Measurements from ENCODE around the gene NAALADL2.

The NAALADL2 gene

DNA sequence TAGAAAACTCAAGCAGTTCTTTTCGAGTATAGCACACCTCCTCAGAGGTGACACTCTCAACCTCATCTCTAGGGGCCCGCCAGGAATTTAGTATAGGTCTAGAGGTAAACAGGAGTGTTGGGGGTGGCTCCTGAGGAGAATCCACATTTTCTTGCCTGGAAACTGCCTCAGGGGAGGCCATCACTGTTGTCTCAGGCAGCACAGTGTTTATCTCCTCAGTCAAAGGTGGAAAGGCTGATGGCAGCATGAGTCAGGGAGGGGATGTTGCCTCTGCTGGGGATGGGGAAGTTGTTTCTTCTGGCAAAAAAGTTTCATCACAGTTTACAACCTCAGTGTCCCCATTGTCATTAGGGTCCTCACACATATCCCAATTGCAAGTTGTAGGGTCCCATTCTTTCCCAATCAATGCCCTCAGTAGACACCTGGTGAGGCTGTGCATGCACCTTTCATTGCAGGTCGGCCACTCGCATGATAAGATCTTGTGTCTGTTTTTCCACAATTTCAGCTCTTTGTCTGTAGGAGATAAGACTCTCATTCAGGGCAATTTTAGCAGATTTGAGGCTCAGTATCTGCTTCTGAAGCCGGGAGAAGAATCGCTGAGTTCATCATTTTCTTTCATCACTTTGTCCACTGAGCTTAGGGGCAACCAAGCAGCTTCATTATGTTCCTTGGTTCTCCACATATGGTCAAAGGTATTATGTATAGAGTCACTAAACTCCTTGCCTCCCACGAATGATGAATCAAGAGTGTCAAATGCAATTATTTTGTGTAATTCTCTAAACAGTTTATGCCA, 25.8 kb downstream of the NAALADL2 start:
- no peak for DNase-seq (ENCODE audit: low read depth, low spot score)

DNA sequence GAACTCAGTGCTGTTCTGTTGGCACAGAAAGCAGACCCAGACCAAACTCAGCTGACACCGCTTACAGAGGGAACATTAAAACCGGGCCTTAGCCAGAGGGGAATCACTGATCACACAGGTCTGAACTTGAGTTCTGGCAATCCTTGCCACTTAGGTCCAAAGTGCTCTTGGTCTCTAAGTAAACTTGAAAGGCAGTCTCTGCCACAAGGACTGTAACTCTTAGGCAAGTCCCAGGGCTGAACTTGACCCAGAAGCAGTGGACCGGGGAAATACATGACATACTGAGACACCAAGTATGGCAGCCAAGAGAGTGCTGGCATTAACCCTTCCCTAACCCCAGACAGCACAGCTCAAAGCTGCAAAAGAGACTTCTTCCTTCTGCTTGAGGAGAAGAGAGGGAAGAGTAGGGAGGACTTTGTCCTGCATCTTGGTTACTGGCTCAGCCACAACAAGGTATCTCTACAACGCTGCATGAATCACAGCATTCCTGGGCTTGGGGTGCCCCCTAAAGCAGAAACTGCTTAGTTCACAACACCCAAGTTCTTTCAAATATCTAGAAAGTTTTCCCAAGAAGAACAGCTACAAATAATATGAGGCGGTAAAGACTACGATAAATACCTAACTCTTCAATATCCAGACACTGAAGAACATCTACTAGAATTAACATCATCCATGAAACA, 32.5 kb downstream of the NAALADL2 start:
- no peak for DNase-seq (ENCODE audit: low read depth, low spot score)

DNA sequence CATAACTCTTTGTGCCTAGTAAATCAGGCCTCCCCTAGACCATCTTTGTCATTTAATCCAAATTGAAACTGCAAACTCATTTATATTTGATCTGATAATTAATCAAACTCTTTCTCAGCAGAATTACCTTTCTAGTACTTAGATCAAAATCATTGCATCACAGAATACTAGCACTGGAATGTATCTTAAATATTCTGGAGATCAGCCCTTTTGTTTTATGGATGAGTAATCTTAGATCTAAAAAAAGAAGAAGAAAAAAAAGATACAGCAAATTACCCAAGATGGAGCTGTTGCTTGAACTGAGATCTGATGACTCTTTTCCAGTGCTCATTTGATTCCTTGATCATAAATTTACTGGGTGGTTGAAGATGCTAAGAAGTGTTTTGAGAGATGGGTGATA, 47.9 kb downstream of the NAALADL2 start:
- DNase-seq (ENCODE audit: low read depth, low spot score) = no peak

DNA sequence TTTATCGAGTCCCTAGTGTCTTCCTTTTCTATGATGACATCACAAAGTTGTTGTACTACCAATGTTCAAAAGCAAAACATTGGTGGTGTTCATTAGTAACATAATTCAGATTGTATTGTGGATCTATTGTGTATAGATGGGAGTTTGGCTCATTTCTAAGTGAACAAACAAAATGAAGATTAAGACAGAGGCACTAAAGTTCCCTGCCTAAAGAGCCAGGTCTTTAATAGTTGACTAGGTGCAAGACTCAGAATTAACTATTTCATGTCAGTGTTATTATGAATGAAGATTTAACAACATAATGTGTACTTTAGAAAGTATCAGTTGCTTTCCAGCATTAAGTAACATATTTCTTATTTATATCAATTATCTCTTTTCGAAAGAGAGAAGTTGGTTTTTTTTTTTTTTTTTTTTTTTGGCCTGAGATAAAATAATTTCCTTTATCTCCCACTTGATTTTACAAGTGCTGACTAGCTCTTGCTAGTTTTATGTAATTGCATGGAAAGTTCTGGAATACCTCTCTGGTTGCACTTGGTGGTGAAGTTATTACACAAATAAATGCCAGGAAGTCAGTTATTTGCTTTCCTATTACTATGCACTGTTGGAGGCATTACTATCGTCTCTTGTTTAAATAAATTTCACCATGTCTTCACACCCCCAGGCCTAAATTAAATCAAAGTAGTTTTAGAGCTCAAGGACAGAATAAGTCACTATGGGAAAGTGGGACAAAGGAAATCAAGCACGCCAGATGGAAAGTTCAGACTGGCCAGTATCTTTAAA, 48.7 kb downstream of the NAALADL2 start:
- DNase-seq (ENCODE audit: low read depth, low spot score) = no peak

DNA sequence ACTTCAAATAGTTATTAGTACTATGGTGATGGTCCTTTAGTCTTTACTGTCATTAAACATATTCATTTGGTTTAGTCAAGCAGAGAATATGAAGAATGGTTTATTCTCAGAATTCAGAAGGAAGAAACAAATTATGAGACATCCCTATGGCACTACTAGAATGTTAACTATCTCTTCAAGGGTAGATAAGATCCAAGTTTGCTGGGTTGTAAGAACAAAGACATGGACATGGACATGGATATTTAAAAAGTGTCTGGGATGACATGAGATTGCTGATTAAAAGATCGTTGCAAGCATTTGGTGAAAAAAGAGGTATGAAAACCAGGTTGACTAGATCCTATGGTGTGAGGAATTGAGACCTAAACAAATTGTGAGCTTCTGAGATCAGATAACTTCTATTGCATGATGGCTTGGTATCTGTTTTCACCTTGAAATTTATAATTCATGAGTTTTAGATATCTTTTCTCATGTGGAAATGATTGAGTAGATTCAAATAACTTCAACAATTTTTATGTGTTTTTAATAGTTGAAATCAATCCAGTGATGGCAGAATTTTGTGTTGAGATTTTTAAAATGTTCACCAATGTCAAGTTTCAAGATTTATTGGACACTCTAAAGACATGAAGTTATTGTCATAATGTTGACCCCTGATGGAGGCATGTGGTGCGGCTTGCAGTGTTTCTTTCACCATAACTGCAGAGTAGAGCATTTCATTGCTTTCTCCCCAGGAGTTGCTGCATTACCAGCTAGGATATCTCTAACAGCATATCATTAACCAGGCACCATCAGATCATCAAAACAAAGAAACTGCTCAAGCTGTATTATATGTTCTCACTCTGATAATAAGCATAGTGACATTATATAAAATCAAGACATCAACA, 72.6 kb downstream of the NAALADL2 start:
- DNase-seq (ENCODE audit: low read depth, low spot score) = no peak

DNA sequence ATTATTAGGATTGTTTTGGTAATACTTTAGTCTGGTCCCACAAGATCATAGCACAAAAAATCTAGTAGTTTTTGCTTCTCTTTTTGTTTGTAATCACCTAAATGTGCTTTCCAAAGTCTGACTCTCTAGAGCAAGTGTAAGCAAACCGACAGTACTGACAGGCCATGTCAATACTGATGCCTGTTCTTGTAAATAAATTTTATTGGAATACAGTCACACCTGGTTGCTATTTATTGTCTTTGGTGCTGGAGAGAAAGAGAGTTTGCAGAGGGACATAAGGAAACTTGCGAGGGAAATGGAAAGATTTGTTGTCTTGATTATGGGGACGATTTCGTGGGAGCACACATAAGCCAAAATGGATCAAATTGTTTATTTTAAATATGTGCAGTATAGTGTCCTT, 77.5 kb downstream of the NAALADL2 start:
- no peak for DNase-seq (ENCODE audit: low read depth, low spot score)

DNA sequence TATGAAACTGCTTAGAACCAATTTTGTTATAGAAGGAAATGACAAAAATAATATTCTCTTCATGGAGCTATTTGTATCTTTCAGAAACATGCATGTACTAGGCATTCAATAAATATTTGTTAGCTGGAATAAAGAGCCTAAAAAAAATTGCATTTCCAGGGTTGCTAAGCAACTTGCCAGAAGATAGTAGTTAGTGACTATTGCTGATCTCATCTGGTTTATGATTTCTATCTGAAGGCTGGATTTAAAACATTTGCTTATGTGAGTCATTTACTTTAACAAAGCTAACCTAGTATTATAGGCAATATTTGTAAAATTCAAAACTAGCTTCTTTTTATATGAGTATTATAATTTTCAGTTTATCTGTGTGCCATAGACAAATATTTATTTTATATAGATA, 78.3 kb downstream of the NAALADL2 start:
- DNase-seq (ENCODE audit: low read depth, low spot score) = no peak

DNA sequence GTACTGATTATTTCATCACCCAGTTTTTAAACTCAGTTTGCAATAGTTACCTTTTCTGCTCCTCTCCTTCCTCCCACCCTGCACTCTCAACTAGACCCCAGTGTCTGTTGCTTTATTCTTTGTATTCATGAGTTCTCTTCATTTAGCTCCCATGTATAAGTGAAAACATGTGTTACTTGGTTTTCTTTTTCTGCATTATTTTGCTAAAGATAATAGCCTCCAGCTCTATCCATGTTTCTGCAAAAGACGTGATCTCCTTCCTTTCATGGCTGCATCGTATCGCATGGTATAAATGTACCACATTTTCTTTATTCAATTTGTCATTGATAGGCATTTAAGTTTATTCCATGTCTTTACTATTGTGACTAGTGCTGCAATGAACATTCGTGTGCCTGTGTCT, 79.0 kb downstream of the NAALADL2 start:
- no peak for DNase-seq (ENCODE audit: low read depth, low spot score)

DNA sequence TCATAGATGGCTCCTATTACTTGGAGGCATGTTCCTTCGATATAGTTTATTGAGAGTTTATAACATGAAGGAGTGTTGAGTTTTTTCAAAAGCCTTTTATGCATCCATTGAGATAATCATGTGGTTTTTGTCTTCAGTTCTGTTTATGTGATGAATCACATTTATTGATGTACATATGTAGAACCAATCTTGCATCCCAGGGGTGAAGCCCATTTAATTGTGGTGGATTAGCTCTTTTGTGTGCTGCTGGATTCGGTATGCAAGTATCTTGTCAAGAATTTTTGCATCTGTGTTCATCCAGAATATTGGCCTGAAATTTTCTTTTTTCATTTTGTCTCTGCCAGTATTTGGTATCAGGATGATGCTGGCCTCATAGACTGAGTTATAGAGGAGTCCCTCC, 81.0 kb downstream of the NAALADL2 start:
- no peak for DNase-seq (ENCODE audit: low read depth, low spot score)

DNA sequence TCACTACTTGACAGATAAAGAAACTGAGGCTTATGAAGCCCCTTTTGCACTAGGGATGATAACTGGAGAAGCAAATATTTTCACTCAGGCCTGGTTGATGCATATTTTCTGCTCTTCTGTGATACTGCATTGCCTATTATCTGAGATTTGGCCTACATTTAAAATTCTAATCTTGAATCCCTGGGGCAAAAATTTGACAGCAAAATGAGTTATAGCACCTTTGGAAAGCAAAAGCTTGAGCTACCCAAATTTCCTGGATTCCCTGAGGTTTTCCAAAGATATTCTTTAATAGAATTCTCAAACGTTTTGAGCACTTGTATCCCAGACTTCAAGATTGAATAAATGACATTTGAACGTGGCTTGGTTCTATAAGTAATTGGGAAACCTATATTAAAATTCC, 86.1 kb downstream of the NAALADL2 start:
- DNase-seq (ENCODE audit: low read depth, low spot score) = no peak

DNA sequence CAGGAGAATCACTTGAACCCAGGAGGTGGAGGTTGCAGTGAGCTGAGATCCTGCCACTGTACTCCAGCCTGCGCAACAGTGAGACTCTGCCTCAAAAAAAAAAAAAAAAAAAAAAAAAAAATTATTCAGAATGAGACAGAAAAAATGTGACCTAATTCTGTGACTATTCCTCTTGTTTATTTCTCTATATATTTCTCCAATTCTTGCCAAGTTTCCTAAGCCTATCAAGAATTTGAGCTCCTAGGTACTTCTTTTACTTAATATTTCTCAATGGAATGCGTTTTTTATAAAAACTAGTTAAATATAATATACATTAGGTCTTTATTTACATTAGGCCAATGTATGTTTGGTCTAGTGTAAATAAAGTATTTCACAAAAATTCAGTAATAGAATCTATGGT, 86.8 kb downstream of the NAALADL2 start:
- DNase-seq (ENCODE audit: low read depth, low spot score) = no peak

DNA sequence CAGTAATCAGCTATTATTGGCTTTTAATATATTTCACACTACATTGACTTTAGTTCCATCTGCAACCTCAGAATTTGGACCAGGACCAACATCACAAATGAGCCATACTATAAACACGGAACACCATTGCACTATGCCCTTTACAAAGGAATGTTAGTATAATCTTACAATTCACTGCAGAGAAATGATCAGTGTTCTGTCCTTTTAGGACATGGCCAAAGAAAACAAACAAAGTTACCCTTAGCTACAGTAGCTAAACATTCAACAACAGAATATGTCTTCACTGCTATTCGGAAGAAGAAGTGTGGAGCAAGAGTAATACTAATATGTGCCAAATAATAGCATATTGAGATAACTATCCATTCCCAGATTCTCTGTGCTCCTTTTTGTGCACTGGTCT, 90.4 kb downstream of the NAALADL2 start:
- peak; percentile 85 for DNase-seq (ENCODE audit: low read depth, low spot score)

DNA sequence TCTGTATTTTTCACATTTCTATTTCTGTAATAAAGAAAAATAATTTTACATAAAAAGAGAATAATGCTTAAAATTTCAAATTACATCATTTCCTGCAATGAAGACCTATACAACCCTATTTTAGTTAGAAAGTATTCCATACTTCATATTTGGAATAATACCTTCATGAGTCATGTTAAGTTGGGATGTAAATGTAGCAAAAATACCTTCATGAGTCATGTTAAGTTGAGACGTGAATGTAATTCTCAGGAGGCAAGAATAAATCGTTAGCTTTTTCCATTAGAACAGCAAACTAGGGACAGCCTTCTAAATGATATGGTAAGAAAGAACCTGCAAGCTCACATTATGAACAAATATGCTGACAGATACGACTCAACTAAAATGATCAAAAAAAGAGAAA, 91.9 kb downstream of the NAALADL2 start:
- DNase-seq (ENCODE audit: low read depth, low spot score) = no peak

DNA sequence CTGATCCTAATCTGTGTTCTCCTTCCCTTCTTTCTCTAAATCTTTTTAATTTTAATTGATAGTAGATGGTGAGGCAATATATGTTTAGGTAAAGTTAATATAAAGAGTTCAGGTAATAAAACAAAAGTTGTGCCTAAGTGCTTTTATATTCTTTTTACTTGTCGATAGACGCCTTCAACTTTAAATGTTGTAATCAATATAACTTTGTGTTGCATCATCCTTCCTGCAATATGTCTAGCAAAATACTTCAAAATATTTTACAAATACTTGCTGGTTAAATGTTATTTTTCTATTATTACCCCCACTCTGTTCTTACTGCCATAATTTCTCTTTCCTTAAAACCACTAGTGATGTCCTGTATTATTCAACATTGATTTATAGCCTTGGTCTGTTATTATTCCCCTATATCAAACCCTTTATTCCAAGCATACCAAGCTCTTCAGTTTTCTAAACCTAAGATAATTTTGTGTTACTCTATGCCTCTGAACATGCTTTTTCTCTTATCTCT, 92.4 kb downstream of the NAALADL2 start:
- no peak for DNase-seq (ENCODE audit: low read depth, low spot score)

DNA sequence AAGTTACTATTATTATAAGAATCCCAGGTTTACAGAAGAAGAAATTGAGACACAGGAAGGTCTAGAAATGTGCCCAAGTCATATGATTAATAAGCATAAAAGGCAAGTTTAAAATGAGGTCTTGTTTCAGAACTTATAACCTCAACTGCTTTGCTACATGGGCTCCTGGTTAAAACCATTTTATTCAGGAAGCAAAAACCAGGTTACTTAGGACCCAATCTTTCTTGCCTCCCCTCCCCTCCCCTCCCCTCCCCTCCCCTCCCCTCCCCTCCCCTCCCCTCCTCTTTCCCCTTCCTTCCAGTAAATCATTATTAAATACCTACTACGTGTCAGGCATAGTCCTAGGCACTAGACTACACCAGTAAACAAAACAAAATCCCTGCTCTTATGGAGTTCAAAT, 93.9 kb downstream of the NAALADL2 start:
- no peak for DNase-seq (ENCODE audit: low read depth, low spot score)

DNA sequence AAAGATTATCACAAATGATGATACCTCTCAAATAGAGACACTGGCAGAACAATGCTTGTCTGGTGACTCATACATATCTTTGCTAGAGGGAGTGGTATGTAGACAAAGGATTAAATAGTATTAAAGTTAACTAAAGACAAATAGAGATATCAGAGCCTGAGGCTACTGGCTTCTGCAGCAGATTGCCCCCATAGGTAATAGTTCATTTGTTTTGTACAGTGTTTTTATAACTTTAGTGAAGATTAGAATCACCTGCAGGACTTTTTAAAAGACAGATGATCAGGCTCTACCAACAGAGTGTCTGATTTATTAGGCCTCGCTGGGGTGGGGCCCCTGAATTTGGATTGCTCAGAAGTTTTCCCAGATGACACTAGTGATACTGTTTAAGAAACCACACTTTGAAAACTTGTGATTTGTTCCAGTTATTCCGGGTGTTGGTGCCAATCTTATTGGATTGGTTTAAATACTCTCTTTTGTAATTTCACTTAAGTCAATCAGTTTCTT, 96.4 kb downstream of the NAALADL2 start:
- no peak for DNase-seq (ENCODE audit: low read depth, low spot score)

DNA sequence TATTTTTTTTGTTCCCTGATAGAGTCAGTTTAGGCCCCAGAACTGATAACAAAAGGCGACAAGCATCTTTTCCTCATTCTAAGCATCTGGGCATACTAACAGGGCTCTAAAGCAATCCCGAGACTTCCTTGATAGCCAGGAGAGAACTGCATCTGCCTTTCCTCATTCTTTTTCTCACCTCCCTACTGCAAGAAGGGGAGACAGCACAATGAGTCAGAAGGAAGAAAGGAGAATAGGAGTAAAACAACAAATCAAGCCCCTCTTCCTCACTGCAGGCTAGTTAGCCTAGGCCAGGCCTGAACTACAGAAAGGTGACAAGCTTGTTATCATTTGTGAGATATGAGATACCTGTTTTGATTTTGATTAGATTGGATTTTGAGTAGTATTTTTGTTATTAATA, 97.9 kb downstream of the NAALADL2 start:
- no peak for DNase-seq (ENCODE audit: low read depth, low spot score)

DNA sequence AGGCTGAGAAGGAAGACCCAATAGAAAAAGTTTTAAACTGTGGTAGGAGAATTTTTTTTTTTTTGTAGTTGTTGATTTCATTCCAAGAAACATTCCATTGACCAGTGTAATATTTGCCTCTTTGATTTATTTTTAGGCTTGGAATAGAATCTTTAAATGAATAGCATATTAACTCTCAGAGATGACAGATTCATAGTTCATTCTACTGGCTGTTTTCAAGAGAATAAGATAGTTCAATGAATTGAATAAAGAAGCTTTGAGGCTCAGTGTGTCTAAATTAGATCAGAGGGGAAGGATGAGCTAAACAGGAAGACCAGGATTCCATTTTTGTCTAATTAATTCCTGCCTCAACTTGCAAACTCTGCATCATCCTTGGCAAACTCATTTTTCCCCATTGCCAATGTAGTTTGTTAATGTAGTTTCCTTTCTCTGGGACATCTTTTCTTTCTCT, 98.4 kb downstream of the NAALADL2 start:
- no peak for DNase-seq (ENCODE audit: low read depth, low spot score)

DNA sequence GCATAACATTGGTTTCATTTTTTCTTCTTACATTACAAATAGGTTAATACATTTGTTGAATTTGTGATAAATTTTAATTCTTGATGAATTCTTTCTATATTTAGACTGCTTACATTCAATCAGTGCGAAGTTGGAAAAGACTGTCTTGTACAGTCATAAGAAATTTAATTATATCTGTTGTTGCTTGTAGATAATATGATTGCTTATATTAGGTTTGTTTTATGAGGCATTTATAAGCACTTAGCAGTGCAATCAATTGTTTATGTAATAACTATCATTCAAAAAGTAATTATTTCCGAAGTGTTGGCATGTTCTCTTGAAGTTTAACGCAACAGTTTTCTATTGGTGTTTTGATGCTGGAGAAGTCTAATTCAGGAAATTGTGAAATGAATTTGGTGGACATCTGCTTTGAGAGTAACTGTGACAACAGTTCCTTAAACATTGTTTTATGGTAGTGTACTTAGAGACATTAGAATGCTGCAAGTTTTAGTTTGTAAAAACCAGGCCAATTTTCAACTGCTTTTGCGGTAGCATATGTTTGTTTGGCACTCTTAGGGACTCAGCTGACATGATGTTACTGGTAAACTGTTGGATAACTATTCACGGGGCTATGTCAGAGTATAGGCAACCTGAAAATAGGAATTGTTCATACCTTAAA, 99.7 kb downstream of the NAALADL2 start:
- DNase-seq (ENCODE audit: low read depth, low spot score) = no peak

DNA sequence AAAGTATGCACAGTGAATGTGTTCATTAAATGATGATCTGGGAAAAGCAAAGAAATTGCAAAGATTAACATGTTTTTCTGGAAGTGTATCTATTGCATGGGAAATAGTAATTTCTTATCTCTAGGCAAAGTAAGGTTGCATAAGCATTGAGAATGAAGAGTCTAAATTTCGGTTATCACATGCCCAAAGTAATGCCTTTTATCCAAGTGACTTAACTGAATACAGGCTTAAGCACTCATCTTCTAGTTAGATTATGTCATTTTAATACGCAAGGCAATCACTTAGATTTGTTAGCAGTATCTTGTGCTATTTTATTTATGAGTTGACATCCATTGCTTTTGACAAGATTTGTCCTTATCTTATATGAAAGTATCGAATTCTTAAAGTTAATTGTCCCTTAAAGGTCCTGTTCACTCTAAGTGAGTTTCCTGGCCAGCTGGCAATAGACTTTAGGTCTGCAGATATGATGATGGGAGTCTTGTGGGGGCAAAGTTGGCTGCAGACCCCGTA, 100.5 kb downstream of the NAALADL2 start:
- no peak for DNase-seq (ENCODE audit: low read depth, low spot score)
